Mesenteric fat pad (tissue), 1 donor: ENCODE results near the gene ZBTB49. TPM values are rescaled to one million over a fixed set of nuclear protein-coding genes. Genes with fewer than 3 reads are reported as not detected.
A peak's percentile ranks its signal among the peaks of the same experiment; 100 is the strongest.

Experiments used
- DNase-seq: peaks from one replicate; pipeline ENCODE4 v3.0.0-alpha.2; 2020; ENCODE audit warnings: low spot score
- total RNA-seq: library from RNA; stranded (reverse); fragmentation: NEBNext Ultra II Directional; extraction: Animal tissue kit (Norgen Biotek cat#: 25700); gene quantifications from one replicate; pipeline ENCODE4 v1.2.1, GENCODE V29; 2021
- donor health status: DM: yes; HTN: yes; CAD: no.

The ZBTB49 gene
- total RNA-seq, 1 donor from 2014 or later: 3.8 TPM

DNA sequence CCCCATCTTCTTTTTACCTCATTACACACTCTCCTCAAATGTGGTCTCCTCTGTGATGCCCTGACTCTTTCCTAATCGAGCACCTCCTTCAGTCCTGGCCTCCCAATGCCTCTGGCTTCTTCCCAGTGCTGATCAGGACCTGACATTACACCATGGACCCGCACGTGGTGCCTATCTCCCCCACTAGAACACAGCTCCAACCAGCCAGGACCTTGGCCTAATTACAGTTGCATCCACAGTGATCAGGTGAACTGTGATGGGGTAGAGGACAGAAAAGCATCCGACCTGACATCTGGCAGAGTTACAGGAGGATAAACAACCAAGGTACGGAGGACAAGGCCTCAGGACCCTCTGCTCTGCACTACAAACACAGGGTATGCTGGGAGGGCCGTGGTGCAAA, 12.5 kb upstream of the ZBTB49 start:
- DNase-seq: no peak

DNA sequence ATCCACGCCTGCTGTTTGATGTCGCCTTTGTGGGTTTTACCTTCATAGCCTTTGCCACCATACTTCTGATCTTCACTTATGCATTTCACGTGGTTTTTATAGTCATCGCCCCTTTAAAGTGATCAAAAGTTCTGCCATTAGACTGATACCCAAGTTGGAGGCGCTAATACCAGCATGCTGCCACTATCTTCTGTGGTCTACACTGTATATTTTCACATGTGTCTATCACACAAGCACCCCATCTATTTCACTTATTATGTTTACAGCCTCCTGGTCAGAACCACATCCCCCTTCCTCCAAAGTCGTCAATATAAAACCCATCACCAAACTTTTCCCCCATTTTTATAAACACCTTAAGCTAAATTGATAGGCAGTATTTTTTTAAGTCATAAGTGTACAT, 8.3 kb upstream of the ZBTB49 start:
- DNase-seq: no peak

DNA sequence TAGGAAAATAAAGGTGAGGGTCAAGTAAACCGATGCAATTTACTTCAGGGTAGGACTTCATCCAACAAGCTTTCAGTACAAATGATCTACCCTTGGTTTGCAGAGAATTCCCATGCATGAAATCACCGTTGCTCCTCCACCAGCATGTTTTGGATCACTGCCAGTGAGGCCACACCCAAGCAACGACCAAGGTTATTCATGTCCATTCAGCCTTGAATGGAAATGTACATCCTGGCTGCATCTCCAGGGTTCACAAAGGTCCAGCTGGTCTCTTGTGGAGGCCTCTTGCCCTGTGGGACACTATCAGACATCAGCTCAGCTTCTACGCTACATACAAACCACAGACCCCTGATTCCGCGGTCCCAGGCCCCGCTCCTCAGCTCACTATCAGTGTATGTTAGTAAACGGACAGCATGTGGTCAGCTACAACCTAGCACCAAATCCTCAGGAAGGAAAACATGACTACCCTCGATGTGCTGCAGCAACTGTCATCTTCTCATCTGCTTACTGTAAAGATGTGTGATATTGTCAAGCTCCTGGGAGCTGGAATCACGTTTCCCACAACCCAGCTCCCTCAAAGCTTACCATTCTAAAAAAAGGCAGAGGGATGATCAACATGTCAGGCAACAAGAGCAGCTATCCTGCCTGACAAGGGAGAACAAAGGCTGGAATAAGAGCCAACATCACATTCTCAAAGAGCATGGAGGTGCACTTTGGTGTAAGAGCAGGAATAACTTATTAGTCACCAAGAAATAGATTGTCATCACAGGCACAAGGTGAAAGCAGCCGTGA, 5.0 kb upstream of the ZBTB49 start:
- DNase-seq: no peak

DNA sequence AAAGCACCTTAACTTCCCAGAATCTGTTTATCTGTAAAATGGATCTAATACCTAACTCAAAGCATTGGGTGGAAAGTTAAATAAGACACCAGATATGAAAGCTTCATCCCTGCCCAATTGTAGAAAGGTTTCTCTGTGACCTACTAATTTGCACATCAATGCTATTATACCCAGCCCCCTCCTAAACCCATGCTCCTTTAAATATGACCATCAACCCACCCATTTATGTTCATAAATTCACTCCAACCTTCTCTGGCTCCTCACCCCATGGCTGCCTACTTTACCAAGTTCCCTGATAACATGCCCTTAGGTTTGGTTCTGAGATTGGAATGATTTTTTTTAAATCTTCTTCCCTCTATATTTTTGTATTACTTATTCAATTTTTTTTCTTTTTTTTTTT, 2.0 kb upstream of the ZBTB49 start:
- no peak for DNase-seq

DNA sequence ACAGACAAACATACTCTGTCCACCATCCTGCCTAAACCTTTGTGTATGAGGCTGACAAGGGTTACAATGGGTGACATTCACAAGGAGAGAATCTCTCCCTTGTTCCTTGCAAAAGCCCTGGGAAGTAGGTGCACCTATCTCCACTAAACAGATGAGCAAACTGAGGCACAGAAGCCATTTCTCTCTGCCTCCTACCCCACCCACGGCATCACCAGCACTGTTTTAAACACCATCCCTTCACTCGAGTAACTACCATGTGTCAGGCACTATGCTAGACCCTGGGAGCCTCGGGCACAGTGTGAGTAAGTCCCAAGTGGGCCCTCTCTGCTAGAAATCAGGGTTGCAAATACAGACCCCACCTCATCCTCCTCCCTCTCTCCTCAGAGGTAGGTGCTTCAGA, 996 bp upstream of the ZBTB49 start:
- no peak for DNase-seq

GRCh38 chr4:4289597-4289940, 482 bp upstream of the ZBTB49 start:
- DNase-seq: no peak

- DNase-seq: no peak
These were observed 3.2 kb downstream of the ZBTB49 start for GRCh38 chr4:4293279-4293678.

GRCh38 chr4:4296283-4296846, 6.3 kb downstream of the ZBTB49 start:
- peak; percentile 12 for DNase-seq

GRCh38 chr4:4299006-4299405, 9.0 kb downstream of the ZBTB49 start:
- DNase-seq: no peak

- DNase-seq: peak; percentile 12
These were observed 11.9 kb downstream of the ZBTB49 start for GRCh38 chr4:4302001-4302400.

- peak; percentile 80 for DNase-seq
These were observed 12.4 kb downstream of the ZBTB49 start for GRCh38 chr4:4302416-4302815.

DNA sequence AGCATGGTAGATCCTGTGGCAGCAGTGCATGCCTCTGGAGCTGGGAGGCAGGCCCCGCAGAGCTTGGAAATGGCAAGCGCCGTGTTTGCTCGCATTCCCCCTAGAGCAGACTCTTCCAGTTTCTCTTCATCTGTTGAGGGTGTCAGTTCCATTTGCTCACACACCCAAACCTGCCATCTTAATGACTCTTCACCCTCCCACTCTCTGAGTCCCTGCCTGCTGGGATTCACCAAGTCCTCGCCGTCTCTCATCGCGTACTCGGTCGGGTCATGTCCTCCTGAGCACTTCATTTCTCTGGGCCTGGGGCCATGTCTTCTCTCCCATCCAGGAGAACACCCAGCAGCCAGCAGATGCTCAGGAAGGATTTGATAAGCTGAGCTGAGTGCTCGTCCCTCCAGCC, 16.9 kb downstream of the ZBTB49 start:
- peak; percentile 39 for DNase-seq

- peak; percentile 68 for DNase-seq
These were observed 18.9 kb downstream of the ZBTB49 start for GRCh38 chr4:4308800-4309441.

GRCh38 chr4:4311193-4311592, 21.1 kb downstream of the ZBTB49 start:
- no peak for DNase-seq

- peak; percentile 11 for DNase-seq
These were observed 25.6 kb downstream of the ZBTB49 start for GRCh38 chr4:4315461-4316149.

DNA sequence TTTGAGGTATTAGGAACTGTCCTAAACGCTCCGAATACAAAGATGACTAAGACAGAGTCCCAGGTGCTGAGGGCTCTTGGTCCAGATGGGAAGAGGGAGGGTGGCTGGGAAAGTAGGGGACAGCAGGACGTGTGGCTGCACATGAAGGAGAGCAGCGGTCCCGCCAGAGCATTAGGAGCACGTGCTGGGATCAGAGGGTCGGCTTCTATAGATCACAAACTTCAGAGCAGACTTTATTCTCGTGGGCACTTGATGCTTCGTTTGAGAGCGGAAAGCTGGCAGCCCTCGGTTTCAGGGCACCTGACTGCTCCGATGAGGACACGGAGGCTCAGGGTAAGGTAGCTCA, 26.1 kb downstream of the ZBTB49 start:
- peak; percentile 28 for DNase-seq

GRCh38 chr4:4317496-4318232, 27.6 kb downstream of the ZBTB49 start:
- peak; percentile 83 for DNase-seq

GRCh38 chr4:4320528-4320927, 30.5 kb downstream of the ZBTB49 start:
- DNase-seq: peak; percentile 55

DNA sequence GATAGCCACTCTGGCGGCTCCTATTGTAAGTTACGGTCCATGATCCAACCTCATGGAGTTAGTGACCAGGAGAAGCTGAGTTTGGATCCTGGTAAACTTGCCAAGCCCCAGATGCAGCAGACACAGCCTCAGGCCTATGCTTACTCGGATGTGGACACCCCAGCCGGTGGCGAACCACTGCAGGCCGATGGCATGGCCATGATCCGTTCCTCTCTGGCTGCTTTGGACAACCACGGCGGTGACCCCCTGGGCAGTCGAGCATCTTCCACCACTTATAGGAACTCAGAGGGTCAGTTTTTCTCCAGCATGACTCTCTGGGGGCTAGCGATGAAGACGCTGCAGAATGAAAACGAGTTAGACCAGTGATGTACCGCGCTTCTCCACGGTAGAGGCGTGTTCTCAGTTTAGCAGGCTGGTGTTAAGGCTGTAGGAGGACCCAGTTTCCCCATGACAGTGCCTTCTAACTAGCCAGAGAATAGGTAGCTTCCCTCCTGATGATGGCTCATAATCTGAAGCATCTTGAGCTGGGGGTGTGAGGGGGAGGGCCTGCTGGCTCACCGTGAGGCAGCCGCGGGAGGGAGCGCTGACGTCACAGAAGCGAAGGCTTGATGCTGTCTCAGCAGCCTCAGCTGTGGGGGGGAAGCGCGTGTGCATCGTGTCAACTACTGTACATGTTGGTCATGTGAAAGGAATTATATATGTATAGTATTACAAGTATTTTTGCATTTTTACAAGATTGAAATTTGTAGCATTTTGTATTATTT, 31.1 kb downstream of the ZBTB49 start:
- peak; percentile 45 for DNase-seq

GRCh38 chr4:4321951-4322688, 32.1 kb downstream of the ZBTB49 start:
- DNase-seq: peak; percentile 68
